ENCODE results near the gene TEX261.

TEX261 gene

GRCh38 chr2:70979180-70979488 lies 15.5 kb downstream of the TEX261 start:
- DNase-seq (ENCODE audit: low read depth): no peak
- no peak overlapping the region for H3K4me3 ChIP-seq (ENCODE audit: low read depth, low read length)
- TF ChIP-seq CTCF (IDR thresholded peaks at IDR 0.05; ENCODE audit: control insufficient read depth, extremely low read depth, insufficient read depth): no peak

GRCh38 chr2:70978341-70979179 lies 16.1 kb downstream of the TEX261 start, which contains the start of gene ANKRD53:
Gene ANKRD53, plus strand, starts transcription at chr2:70978630. Its CDS starts 16 bp downstream, at chr2:70978646.
- TF ChIP-seq CTCF (IDR thresholded peaks at IDR 0.05; ENCODE audit: control insufficient read depth, extremely low read depth, insufficient read depth): no peak
- DNase-seq (ENCODE audit: low read depth): no peak
- H3K4me3 ChIP-seq (ENCODE audit: low read depth, low read length): no peak within 1 kb of the TSS; the same call in 1 of the 2 replicates

GRCh38 chr2:70977605-70978205 lies 17.0 kb downstream of the TEX261 start:
- DNase-seq (ENCODE audit: low read depth): no peak
- TF ChIP-seq CTCF (IDR thresholded peaks at IDR 0.05; ENCODE audit: control insufficient read depth, extremely low read depth, insufficient read depth): no peak
- no peak overlapping the region; the same call in 1 of the 2 replicates for H3K4me3 ChIP-seq (ENCODE audit: low read depth, low read length)

GRCh38 chr2:70975237-70975636 lies 19.4 kb downstream of the TEX261 start:
- H3K4me3 ChIP-seq (ENCODE audit: low read depth, low read length): no peak overlapping the region
- DNase-seq (ENCODE audit: low read depth): no peak
- no peak for TF ChIP-seq CTCF (IDR thresholded peaks at IDR 0.05; ENCODE audit: control insufficient read depth, extremely low read depth, insufficient read depth)

- TF ChIP-seq CTCF (IDR thresholded peaks at IDR 0.05; ENCODE audit: control insufficient read depth, extremely low read depth, insufficient read depth): no peak
- H3K4me3 ChIP-seq (ENCODE audit: low read depth, low read length): no peak overlapping the region
- no peak for DNase-seq (ENCODE audit: low read depth)
These were observed 20.1 kb downstream of the TEX261 start for GRCh38 chr2:70974592-70974991.

GRCh38 chr2:70967189-70967588 lies 27.5 kb downstream of the TEX261 start:
- no peak for DNase-seq (ENCODE audit: low read depth)
- H3K4me3 ChIP-seq (ENCODE audit: low read depth, low read length): no peak overlapping the region
- no peak for TF ChIP-seq CTCF (IDR thresholded peaks at IDR 0.05; ENCODE audit: control insufficient read depth, extremely low read depth, insufficient read depth)

All from LNCaP clone FGC (cell line).